GM23248 (cell line): ENCODE results near the gene TBC1D10A. TPM values are rescaled to one million over a fixed set of nuclear protein-coding genes. Genes with fewer than 3 reads are reported as not detected.

Experiments used
- DNase-seq: peaks from one replicate; pipeline ENCODE4 v3.0.0-alpha.2; 2015
- H2AFZ ChIP-seq: fragments of 200-600 bp; sonication (generic); 2 replicates; pipeline ENCODE4 v1.6.1; 2016; ENCODE audit warnings: antibody characterized with exemption
- H3F3A ChIP-seq: fragments of 200-600 bp; sonication (generic); 2 replicates; pipeline ENCODE4 v1.6.1; 2016; ENCODE audit warnings: mild to moderate bottlenecking, antibody characterized with exemption, mixed run types; ENCODE audit not compliant: insufficient read depth
- H3K27ac ChIP-seq: fragments of 200-600 bp; sonication (generic); 2 replicates; pipeline ENCODE4 v1.5.1; 2016; ENCODE audit warnings: mild to moderate bottlenecking
- H3K27me3 ChIP-seq: fragments of 200-600 bp; sonication (generic); replicated peaks from 2 replicates; pipeline ENCODE4 v1.6.1; 2016; ENCODE audit warnings: mild to moderate bottlenecking; ENCODE audit not compliant: insufficient read depth
- H3K36me3 ChIP-seq: fragments of 200-600 bp; sonication (generic); 2 replicates; pipeline ENCODE4 v1.6.1; 2016; ENCODE audit warnings: low read depth, mild to moderate bottlenecking
- H3K4me1 ChIP-seq: fragments of 200-600 bp; sonication (generic); 2 replicates; pipeline ENCODE4 v1.6.1; 2016; ENCODE audit warnings: mild to moderate bottlenecking; ENCODE audit not compliant: insufficient read depth
- H3K4me2 ChIP-seq: fragments of 200-600 bp; sonication (generic); one replicate; pipeline ENCODE4 v1.6.1; 2016; ENCODE audit warnings: mild to moderate bottlenecking; ENCODE audit not compliant: unreplicated experiment
- H3K4me3 ChIP-seq: fragments of 200-600 bp; sonication (generic); 2 replicates; pipeline ENCODE4 v1.5.1; 2016; ENCODE audit warnings: mild to moderate bottlenecking
- H3K79me2 ChIP-seq: fragments of 200-600 bp; sonication (generic); 2 replicates; pipeline ENCODE4 v1.6.1; 2016; ENCODE audit warnings: mild to moderate bottlenecking; ENCODE audit not compliant: insufficient read depth
- H3K9ac ChIP-seq: fragments of 200-600 bp; sonication (generic); 2 replicates; pipeline ENCODE4 v1.6.1; 2016; ENCODE audit warnings: mild to moderate bottlenecking
- H3K9me2 ChIP-seq: fragments of 200-600 bp; sonication (generic); 2 replicates; pipeline ENCODE4 v1.6.1; 2016; ENCODE audit warnings: mixed run types, mild to moderate bottlenecking, moderate library complexity; ENCODE audit not compliant: insufficient read depth
- H3K9me3 ChIP-seq: fragments of 200-600 bp; sonication (generic); one replicate; pipeline ENCODE4 v1.6.1; 2017; ENCODE audit warnings: low read depth
- H4K20me1 ChIP-seq: fragments of 200-600 bp; sonication (generic); 2 replicates; pipeline ENCODE4 v1.6.0; 2016; ENCODE audit not compliant: insufficient read depth
- EZH2 ChIP-seq: fragments of 200-600 bp; sonication (generic); IDR thresholded peaks from 2 replicates; pipeline ENCODE4 v1.6.1; 2018; ENCODE audit warnings: antibody characterized with exemption, mild to moderate bottlenecking; ENCODE audit not compliant: insufficient read depth, poor library complexity, severe bottlenecking
- EZH2phosphoT487 ChIP-seq: fragments of 200-600 bp; sonication (generic); IDR thresholded peaks from 2 replicates; pipeline ENCODE4 v1.6.1; 2018; ENCODE audit warnings: antibody characterized with exemption, moderate library complexity, mild to moderate bottlenecking, low read depth; ENCODE audit not compliant: insufficient read depth
- WGBS, 2 experiments: methylation state at CpG; one replicate each; pipeline ENCODE4 v1.1.6; 2015 to 2017; ENCODE audit warnings: low lambda C conversion rate in 2 of 2, low coverage in 1 of 2; ENCODE audit errors: missing lambda C conversion rate in 2 of 2; 5-methylcytosine and 5-hydroxymethylcytosine counted together
- in situ Hi-C: fragments of 300-500 bp; cut with MboI; formaldehyde crosslinking; loops from 2 replicates; pipeline ENCODE4 v1.15.0; 2020
- polyA plus RNA-seq: library from polyadenylated mRNA; unstranded; fragments of >200 nt; fragmentation: Nextera tagmentation; extraction: Ambion mirVana; gene quantifications from 2 replicates; pipeline ENCODE4 v1.2.1, GENCODE V29; 2016
- total RNA-seq: library from RNA; depleted of rRNA; stranded (reverse); fragments of >200 nt; shearing (Covaris generic); gene quantifications from 2 replicates; pipeline ENCODE4 v1.2.3, GENCODE V29; 2014

TBC1D10A gene
- total and polyA plus RNA-seq, 2 experiments from 2014 or later = 16.9 to 21.9 TPM

GRCh38 chr22:30336752-30337460, 10.2 kb upstream of the TBC1D10A start:
- no peaks in the 10 kb centered on the region for H3K27me3 ChIP-seq
- WGBS, 2 experiments = 88 to 91% methylated on average over 4 of the region's 4 CpGs
- no peak overlapping the region for H3K4me2 ChIP-seq
- no peaks in the 10 kb centered on the region for H3K79me2 ChIP-seq
- in situ Hi-C loops = no loop called here
- no peak overlapping the region for H2AFZ ChIP-seq
- H3K9me3 ChIP-seq = no peaks in the 10 kb centered on the region
- H3K4me1 ChIP-seq = no peaks in the 10 kb centered on the region
- H3K27ac ChIP-seq = no peak overlapping the region
- no peak for DNase-seq
- TF ChIP-seq EZH2phosphoT487 (no peak), EZH2 (no peak)
- H3K36me3 ChIP-seq = peaks cover 57% of the 10 kb centered on the region
- no peak overlapping the region for H3K9ac ChIP-seq
- no peak overlapping the region for H3K4me3 ChIP-seq
- H4K20me1 ChIP-seq = no peaks in the 10 kb centered on the region
- H3K9me2 ChIP-seq = no peaks in the 10 kb centered on the region
- H3F3A ChIP-seq = peaks cover 13% of the 10 kb centered on the region

GRCh38 chr22:30335236-30335635, 8.5 kb upstream of the TBC1D10A start:
- Histone ChIP-seq H3K4me3 (no peak overlapping the region), H2AFZ (no peak overlapping the region), H3K36me3 (peaks cover 53% of the 10 kb centered on the region), H3K27ac (no peak overlapping the region), H3K9me3 (no peaks in the 10 kb centered on the region), H3K4me1 (no peaks in the 10 kb centered on the region), H3K27me3 (no peaks in the 10 kb centered on the region), H3K4me2 (no peak overlapping the region), H3K79me2 (no peaks in the 10 kb centered on the region), H3K9me2 (no peaks in the 10 kb centered on the region), H3F3A (peaks cover 20% of the 10 kb centered on the region), H3K9ac (no peak overlapping the region), H4K20me1 (no peaks in the 10 kb centered on the region)
- TF ChIP-seq EZH2 = no peak
- no peak for TF ChIP-seq EZH2phosphoT487
- DNase-seq = peak; percentile 12
- WGBS, 2 experiments = 94 to 100% methylated on average over 1 of the region's 1 CpG
- in situ Hi-C loops = no loop called here

DNA sequence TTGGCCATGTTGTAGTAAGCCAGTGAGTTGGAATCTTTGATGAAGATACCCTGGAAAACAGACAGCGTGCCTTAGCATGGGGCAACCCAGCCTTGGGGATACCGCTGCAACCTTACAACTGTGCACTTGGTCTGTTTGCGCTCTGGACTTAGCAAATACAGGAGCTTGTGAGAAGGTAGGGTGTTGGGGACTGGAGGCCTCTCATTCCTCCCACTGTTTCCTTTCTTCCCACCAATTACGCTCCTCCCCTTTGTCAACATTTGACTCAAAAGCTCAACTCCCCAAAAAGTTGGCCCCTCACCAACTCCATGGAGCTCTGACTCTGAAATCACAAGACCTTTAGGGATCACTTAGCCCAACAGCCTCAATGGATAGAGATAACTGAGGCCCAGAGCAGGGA, 7.9 kb upstream of the TBC1D10A start:
- Histone ChIP-seq H4K20me1 (no peaks in the 10 kb centered on the region), H3K4me2 (no peak overlapping the region), H3K4me1 (no peaks in the 10 kb centered on the region), H3K9me3 (no peaks in the 10 kb centered on the region), H3K9ac (no peak overlapping the region), H3K36me3 (peaks cover 48% of the 10 kb centered on the region), H3K27ac (no peak overlapping the region), H3F3A (peaks cover 20% of the 10 kb centered on the region), H3K4me3 (no peak overlapping the region), H3K9me2 (no peaks in the 10 kb centered on the region), H3K79me2 (no peaks in the 10 kb centered on the region), H2AFZ (no peak overlapping the region), H3K27me3 (no peaks in the 10 kb centered on the region)
- TF ChIP-seq EZH2 (no peak), EZH2phosphoT487 (no peak)
- 91 to 98% methylated on average over 4 of the region's 4 CpGs for WGBS, 2 experiments
- DNase-seq = no peak
- in situ Hi-C loops = no loop called here

GRCh38 chr22:30333707-30334087, 7.0 kb upstream of the TBC1D10A start:
- Histone ChIP-seq H3K27me3 (no peaks in the 10 kb centered on the region), H3K36me3 (peaks cover 41% of the 10 kb centered on the region), H3K9me3 (no peaks in the 10 kb centered on the region), H2AFZ (no peak overlapping the region), H3K4me2 (no peak overlapping the region), H3K27ac (no peak overlapping the region), H3K9me2 (no peaks in the 10 kb centered on the region), H3K79me2 (no peaks in the 10 kb centered on the region), H3F3A (peaks cover 20% of the 10 kb centered on the region), H3K4me3 (no peak overlapping the region), H3K9ac (no peak overlapping the region), H3K4me1 (no peaks in the 10 kb centered on the region), H4K20me1 (no peaks in the 10 kb centered on the region)
- 70 to 74% methylated on average over 3 of the region's 3 CpGs for WGBS, 2 experiments
- TF ChIP-seq EZH2phosphoT487 = no peak
- TF ChIP-seq EZH2 = no peak
- in situ Hi-C loops = no loop called here
- DNase-seq = no peak
